Mesenchymal stem cell (in vitro differentiated cells and primary cell): ENCODE data around the gene PRDM1.

Experiments
- DNase-seq: peaks from one replicate; pipeline ENCODE4 v3.0.0-alpha.2; 2013
- H2AFZ ChIP-seq: one replicate; pipeline ENCODE4 v1.6.1; 2013; ENCODE audit warnings: low read depth, mild to moderate bottlenecking, control low read depth, inconsistent platforms, low read length, moderate library complexity
- H2AK5ac ChIP-seq: 2 replicates; pipeline ENCODE4 v1.6.1; 2013; ENCODE audit warnings: low read length, moderate library complexity, mild to moderate bottlenecking, inconsistent platforms; ENCODE audit not compliant: severe bottlenecking
- H2BK120ac ChIP-seq: one replicate; pipeline ENCODE4 v1.6.1; 2013; ENCODE audit warnings: low read depth, mild to moderate bottlenecking, inconsistent platforms, low read length, moderate library complexity
- H2BK12ac ChIP-seq, 2 experiments: one replicate each; pipeline ENCODE4 v1.6.1; 2013; ENCODE audit warnings: inconsistent platforms in 2 of 2, low read length in 2 of 2, mild to moderate bottlenecking in 2 of 2, moderate library complexity in 2 of 2, control low read depth in 1 of 2
- H2BK15ac ChIP-seq: one replicate; pipeline ENCODE4 v1.6.1; 2013; ENCODE audit warnings: mild to moderate bottlenecking, low read depth, inconsistent platforms; ENCODE audit not compliant: poor library complexity, severe bottlenecking
- H2BK5ac ChIP-seq: 2 replicates; pipeline ENCODE4 v1.6.1; 2013; ENCODE audit warnings: low read depth, mild to moderate bottlenecking, low read length, control low read depth, inconsistent platforms; ENCODE audit not compliant: poor library complexity, severe bottlenecking
- H3K14ac ChIP-seq, 2 experiments: one replicate each; pipeline ENCODE4 v1.6.1; 2013; ENCODE audit warnings: inconsistent platforms in 2 of 2, low read length in 2 of 2, control low read depth in 1 of 2, mild to moderate bottlenecking in 1 of 2, moderate library complexity in 1 of 2
- H3K18ac ChIP-seq, 2 experiments: one replicate each; pipeline ENCODE4 v1.6.1; 2013; ENCODE audit warnings: inconsistent platforms in 2 of 2, low read length in 2 of 2, control low read depth in 1 of 2, low read depth in 1 of 2, mild to moderate bottlenecking in 1 of 2
- H3K23ac ChIP-seq, 2 experiments: one replicate each; pipeline ENCODE4 v1.6.1; 2013; ENCODE audit warnings: inconsistent platforms in 2 of 2, low read length in 2 of 2, mild to moderate bottlenecking in 2 of 2, moderate library complexity in 2 of 2, control low read depth in 1 of 2
- H3K27ac ChIP-seq: 2 replicates; pipeline ENCODE4 v1.5.1; 2013; ENCODE audit warnings: mild to moderate bottlenecking, moderate library complexity, low read length, control low read depth, inconsistent platforms; ENCODE audit not compliant: poor library complexity, severe bottlenecking
- H3K27me3 ChIP-seq, 2 experiments: 2 replicates each; pipeline versions ENCODE4 v1.6.1 to v1.7.0; 2013; ENCODE audit warnings: low read length in 2 of 2, mild to moderate bottlenecking in 2 of 2, moderate library complexity in 2 of 2, control low read depth in 1 of 2, inconsistent platforms in 1 of 2; ENCODE audit not compliant: control insufficient read depth in 1 of 2, insufficient read depth in 1 of 2
- H3K36me3 ChIP-seq, 2 experiments: 2 replicates each; pipeline versions ENCODE4 v1.6.1 to v1.7.0; 2013; ENCODE audit warnings: low read length in 2 of 2, control low read depth in 1 of 2, inconsistent platforms in 1 of 2, low read depth in 1 of 2, mild to moderate bottlenecking in 1 of 2; ENCODE audit not compliant: insufficient read depth in 2 of 2, control insufficient read depth in 1 of 2
- H3K4ac ChIP-seq, 2 experiments: one replicate each; pipeline ENCODE4 v1.6.1; 2013; ENCODE audit warnings: inconsistent platforms in 2 of 2, low read length in 2 of 2, mild to moderate bottlenecking in 2 of 2, moderate library complexity in 2 of 2, control low read depth in 1 of 2, low read depth in 1 of 2
- H3K4me1 ChIP-seq: 2 replicates; pipeline ENCODE4 v1.6.1; 2013; ENCODE audit warnings: low read depth, low read length, control low read depth; ENCODE audit not compliant: control insufficient read depth, insufficient read depth
- H3K4me2 ChIP-seq: 2 replicates; pipeline ENCODE4 v1.6.1; 2013; ENCODE audit warnings: low read length, mild to moderate bottlenecking, inconsistent platforms; ENCODE audit not compliant: poor library complexity, severe bottlenecking
- H3K4me3 ChIP-seq, 2 experiments: 2 replicates each; pipeline versions ENCODE4 v1.5.1 to v1.7.0; 2013; ENCODE audit warnings: low read length in 2 of 2, mild to moderate bottlenecking in 2 of 2, control low read depth in 1 of 2, low read depth in 1 of 2; ENCODE audit not compliant: insufficient read depth in 1 of 2
- H3K79me1 ChIP-seq: replicated peaks from 2 replicates; pipeline ENCODE4 v1.6.1; 2013; ENCODE audit warnings: mild to moderate bottlenecking, control low read depth, low read length, inconsistent platforms; ENCODE audit not compliant: poor library complexity, severe bottlenecking
- H3K9ac ChIP-seq: 2 replicates; pipeline ENCODE4 v1.7.0; 2013; ENCODE audit warnings: mild to moderate bottlenecking, low read length, moderate library complexity
- H3K9me3 ChIP-seq: 2 replicates; pipeline ENCODE4 v1.7.0; 2013; ENCODE audit warnings: mild to moderate bottlenecking, low read length; ENCODE audit not compliant: control insufficient read depth
- H4K8ac ChIP-seq: one replicate; pipeline ENCODE4 v1.6.1; 2013; ENCODE audit warnings: inconsistent platforms, mild to moderate bottlenecking, low read length, moderate library complexity
- H4K91ac ChIP-seq: one replicate; pipeline ENCODE4 v1.6.1; 2013; ENCODE audit warnings: mild to moderate bottlenecking, low read length, inconsistent platforms
- WGBS: methylation state at CpG from one replicate; pipeline ENCODE4 v1.1.7; 2013; ENCODE audit warnings: mixed read lengths; 5-methylcytosine and 5-hydroxymethylcytosine counted together

Gene PRDM1

DNA sequence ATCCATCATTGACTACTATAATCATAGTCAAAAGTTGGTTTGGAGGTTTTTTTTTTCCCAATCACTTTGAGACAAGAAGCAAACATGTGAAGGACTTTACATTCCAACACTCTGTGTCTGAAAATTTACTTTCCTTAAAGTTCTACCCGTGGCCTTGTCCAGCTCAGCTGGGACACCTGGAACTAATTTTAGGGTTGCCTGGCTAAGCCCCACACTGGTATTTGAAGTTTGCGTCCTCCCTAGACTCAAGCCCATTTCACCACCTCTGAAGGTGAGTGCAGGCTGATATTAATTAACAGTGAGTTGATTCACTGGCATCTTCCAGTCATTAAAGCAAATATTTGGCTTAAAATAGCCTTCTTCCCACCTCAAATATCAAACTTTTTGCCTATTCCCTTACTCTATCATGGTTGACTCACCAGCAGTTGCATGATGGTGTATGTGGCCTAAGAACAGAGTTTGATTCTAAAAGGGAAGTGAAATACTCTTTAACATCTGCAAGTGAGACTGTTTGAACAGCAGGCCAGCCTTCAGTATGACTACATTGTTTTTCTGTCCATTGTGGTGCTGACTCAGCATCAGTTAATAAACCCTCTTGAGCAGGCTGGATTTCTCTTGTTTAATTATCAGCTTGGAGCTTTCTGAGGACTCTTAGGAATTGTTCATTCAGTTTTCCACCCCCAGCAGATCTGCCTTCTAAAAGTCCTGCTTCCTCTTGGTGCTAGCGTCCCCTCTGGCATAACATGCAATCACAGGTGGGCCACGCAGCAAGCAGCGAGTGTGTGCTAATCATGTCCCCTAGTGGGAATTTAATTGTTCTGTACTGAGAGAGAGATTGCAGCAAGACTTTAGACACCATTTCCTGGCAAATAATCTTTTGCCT is 1.8 kb upstream of the PRDM1 start:
- Histone ChIP-seq H2BK12ac (peak overlapping the region; percentile 25 to 60), H4K8ac (no peak overlapping the region), H3K4me3 (no peak overlapping the region), H4K91ac (no peak overlapping the region), H3K23ac (no peak overlapping the region), H3K4me1 (peaks cover 6% of the 10 kb centered on the region), H3K27me3 (no peaks in the 10 kb centered on the region), H2BK5ac (no peak overlapping the region), H3K27ac (peak overlapping the region; percentile 17), H2BK120ac (no peak overlapping the region), H3K36me3 (no peaks in the 10 kb centered on the region), H2AK5ac (no peak overlapping the region), H3K9ac (peak overlapping the region; percentile 82), H3K79me1 (peaks cover 2% of the 10 kb centered on the region), H2AFZ (no peak overlapping the region), H3K18ac (peak overlapping the region; percentile 26 to 38), H2BK15ac (no peak overlapping the region), H3K9me3 (no peaks in the 10 kb centered on the region), H3K4me2 (no peak overlapping the region), H3K4ac (peak overlapping the region in 1 of 2 experiments; percentile 77), H3K14ac (no peak overlapping the region)
- DNase-seq, result peak; percentile 90
- 31% methylated on average over 5 of the region's 5 CpGs for WGBS

- Histone ChIP-seq H3K9me3 (no peaks in the 10 kb centered on the region), H3K79me1 (peaks cover 2% of the 10 kb centered on the region), H3K4me1 (peaks cover 6% of the 10 kb centered on the region), H2BK120ac (peak overlapping the region; percentile 87), H3K4me2 (peak overlapping the region; percentile 95), H2AK5ac (no peak overlapping the region), H3K4me3 (peak overlapping the region in 1 of 2 experiments; percentile 85), H3K23ac (no peak overlapping the region), H4K8ac (no peak overlapping the region), H3K14ac (no peak overlapping the region), H3K27ac (no peak overlapping the region), H2BK15ac (no peak overlapping the region), H3K9ac (peak overlapping the region; percentile 82), H2BK12ac (peak overlapping the region in 1 of 2 experiments; percentile 48), H3K18ac (no peak overlapping the region), H2BK5ac (no peak overlapping the region), H2AFZ (no peak overlapping the region), H4K91ac (no peak overlapping the region), H3K4ac (no peak overlapping the region), H3K36me3 (no peaks in the 10 kb centered on the region), H3K27me3 (no peaks in the 10 kb centered on the region)
- peak; percentile 80 for DNase-seq
- WGBS, result 4% methylated on average over 4 of the region's 7 CpGs
Observed at GRCh38 chr6:106084989-106085691, 996 bp upstream of the PRDM1 start.

DNA sequence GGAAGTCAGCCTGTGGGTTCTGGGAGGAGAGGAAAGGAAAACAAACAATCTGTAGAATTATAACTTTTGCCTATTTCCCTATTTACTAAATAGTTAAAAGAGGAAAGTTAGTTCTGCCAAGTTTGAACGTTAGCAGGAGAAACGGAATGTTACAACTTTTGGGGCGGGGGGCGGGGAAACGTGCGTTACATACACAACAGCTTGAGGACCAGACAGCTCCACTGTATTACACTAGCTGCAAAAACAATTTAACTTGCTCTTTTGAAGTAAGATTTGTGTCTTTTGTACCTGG is 498 bp upstream of the PRDM1 start:
- Histone ChIP-seq H2AFZ (no peak overlapping the region), H3K18ac (peak overlapping the region in 1 of 2 experiments; percentile 25), H2BK12ac (no peak overlapping the region), H2BK15ac (no peak overlapping the region), H3K9ac (peak overlapping the region; percentile 82), H3K4ac (no peak overlapping the region), H3K79me1 (peaks cover 2% of the 10 kb centered on the region), H2AK5ac (no peak overlapping the region), H2BK120ac (peak overlapping the region; percentile 87), H3K36me3 (no peaks in the 10 kb centered on the region), H3K27me3 (no peaks in the 10 kb centered on the region), H4K91ac (no peak overlapping the region), H2BK5ac (no peak overlapping the region), H3K14ac (no peak overlapping the region), H3K27ac (peak overlapping the region; percentile 13), H3K9me3 (no peaks in the 10 kb centered on the region), H4K8ac (no peak overlapping the region), H3K4me1 (peaks cover 6% of the 10 kb centered on the region), H3K4me3 (peak overlapping the region in 1 of 2 experiments; percentile 85), H3K23ac (no peak overlapping the region), H3K4me2 (peak overlapping the region; percentile 95)
- DNase-seq, result no peak
- WGBS, result no CpG with 5 or more reads among the region's 6 CpGs

DNA sequence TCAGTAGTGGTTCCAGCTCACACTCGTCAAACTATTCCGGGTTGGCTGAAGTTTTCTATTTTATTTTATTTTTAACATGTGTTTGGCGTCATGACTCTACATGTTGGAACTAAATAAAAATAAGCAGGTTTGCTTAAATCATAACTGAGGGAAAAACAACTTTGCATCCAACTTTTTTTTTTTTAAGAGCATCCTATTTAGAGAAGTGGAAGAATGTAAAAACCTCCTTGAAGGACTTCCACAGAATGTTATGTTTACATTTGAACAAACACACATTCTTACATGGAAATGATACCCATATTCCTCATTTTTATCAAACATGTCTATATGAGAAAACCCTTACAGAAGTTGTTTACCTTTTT is 659 bp downstream of the PRDM1 start:
- no peak overlapping the region for H2BK15ac ChIP-seq
- H4K8ac ChIP-seq, result no peak overlapping the region
- H2BK12ac ChIP-seq, result no peak overlapping the region
- H3K4me1 ChIP-seq, result peaks cover 6% of the 10 kb centered on the region
- H3K27ac ChIP-seq, result no peak overlapping the region
- H4K91ac ChIP-seq, result no peak overlapping the region
- peaks cover 0 to 4% of the 10 kb centered on the region in 2 experiments for H3K36me3 ChIP-seq
- peaks cover 2% of the 10 kb centered on the region for H3K79me1 ChIP-seq
- no peak overlapping the region for H3K23ac ChIP-seq
- H3K4me3 ChIP-seq, result peak overlapping the region in 1 of 2 experiments; percentile 85
- peak overlapping the region; percentile 82 for H3K9ac ChIP-seq
- no peaks in the 10 kb centered on the region for H3K9me3 ChIP-seq
- no peak for DNase-seq
- no peak overlapping the region for H2BK120ac ChIP-seq
- H3K4me2 ChIP-seq, result no peak overlapping the region
- no CpG with 5 or more reads among the region's 3 CpGs for WGBS
- no peak overlapping the region for H2AFZ ChIP-seq
- H3K18ac ChIP-seq, result no peak overlapping the region
- no peak overlapping the region for H3K14ac ChIP-seq
- H3K4ac ChIP-seq, result no peak overlapping the region
- H2BK5ac ChIP-seq, result no peak overlapping the region
- no peaks in the 10 kb centered on the region for H3K27me3 ChIP-seq
- H2AK5ac ChIP-seq, result no peak overlapping the region
